B cell (primary cell): ENCODE data around the gene HOXA4. TPM values are rescaled to one million over a fixed set of nuclear protein-coding genes. Genes with fewer than 3 reads are reported as not detected.

Experiments used
- ATAC-seq: fragments of 200-7000 bp; cut with Tn5 transposase; one replicate; pipeline ENCODE4 v1.10.0; 2021; ENCODE audit warnings: low read depth, mild to moderate bottlenecking, moderate number of reproducible peaks, moderate library complexity
- CTCF ChIA-PET: fragments of 350-600 bp; sonication (Branson Sonifier 250); formaldehyde crosslinking; loops from one replicate; lab custom pipeline; 2021; ENCODE audit warnings: antibody characterized with exemption, inconsistent platforms; lab: Charles Lee
- POLR2A ChIA-PET: fragments of 350-600 bp; sonication (Branson Sonifier 250); formaldehyde crosslinking; loops from one replicate; lab custom pipeline; 2021; ENCODE audit warnings: antibody characterized with exemption; lab: Charles Lee
- DNase-seq: peaks from one replicate; pipeline ENCODE4 v3.0.0; 2013
- H2AFZ ChIP-seq: 2 replicates; pipeline ENCODE4 v1.6.1; 2012; ENCODE audit warnings: mild to moderate bottlenecking, low read depth, low read length; ENCODE audit not compliant: insufficient read depth, poor library complexity, severe bottlenecking
- H3K27ac ChIP-seq, 2 donors: 1 replicate in 1 of 2; 2 replicates in 1 of 2; pipeline ENCODE4 v1.5.1; 2012 to 2013; ENCODE audit warnings: low read length in 2 of 2, mild to moderate bottlenecking in 2 of 2, moderate library complexity in 1 of 2
- H3K27me3 ChIP-seq, 4 experiments: fragments of 200-600 bp in 1 of 4; sonication (generic) in 1 of 4; replicated peaks in 1 of 4; 1 replicate in 2 of 4; 2 replicates in 2 of 4; pipeline versions ENCODE4 v1.6.1 to v1.7.0; 2013 to 2016; ENCODE audit warnings: low read length in 3 of 4, mild to moderate bottlenecking in 2 of 4, mixed read lengths in 1 of 4, moderate library complexity in 1 of 4; ENCODE audit not compliant: insufficient read depth in 4 of 4, control insufficient read depth in 3 of 4; ENCODE audit errors: control extremely low read depth in 1 of 4
- H3K36me3 ChIP-seq, 2 experiments: replicated peaks in 1 of 2; 1 replicate in 1 of 2; 2 replicates in 1 of 2; pipeline versions ENCODE4 v1.6.1 to v1.7.1; 2013; ENCODE audit warnings: low read length in 1 of 2; ENCODE audit not compliant: insufficient read depth in 2 of 2, control insufficient read depth in 1 of 2; ENCODE audit errors: control extremely low read depth in 1 of 2, extremely low read depth in 1 of 2
- H3K4me1 ChIP-seq, 2 donors: fragments of 200-600 bp in 1 of 2; sonication (generic) in 1 of 2; 1 replicate in 1 of 2; 2 replicates in 1 of 2; pipeline versions ENCODE4 v1.5.1 to v1.6.1; 2013 to 2017; ENCODE audit warnings: low read length in 2 of 2; ENCODE audit not compliant: control insufficient read depth in 2 of 2, insufficient read depth in 2 of 2
- H3K4me2 ChIP-seq: replicated peaks from 2 replicates; pipeline ENCODE3; 2012; ENCODE audit warnings: mild to moderate bottlenecking, low read depth, low read length; ENCODE audit not compliant: poor library complexity, severe bottlenecking
- H3K4me3 ChIP-seq, 5 experiments: fragments of 200-600 bp in 1 of 5; sonication (generic) in 1 of 5; 1 replicate in 3 of 5; 2 replicates in 2 of 5; pipeline versions ENCODE4 v1.5.1 to v1.7.0; 2011 to 2016; ENCODE audit warnings: low read length in 4 of 5, mild to moderate bottlenecking in 4 of 5, low read depth in 2 of 5, control low read depth in 1 of 5, moderate library complexity in 1 of 5; ENCODE audit not compliant: insufficient read depth in 1 of 5; ENCODE audit errors: control extremely low read depth in 1 of 5, extremely low read depth in 1 of 5
- H3K79me2 ChIP-seq: fragments of 200-600 bp; sonication (generic); one replicate; pipeline ENCODE4 v1.6.0; 2016; ENCODE audit warnings: low read length; ENCODE audit not compliant: control insufficient read depth, insufficient read depth
- H3K9ac ChIP-seq: fragments of 200-600 bp; sonication (generic); 2 replicates; pipeline ENCODE4 v1.6.1; 2017; ENCODE audit warnings: mild to moderate bottlenecking, low read length, moderate library complexity
- H3K9me3 ChIP-seq, 3 donors: one replicate each; pipeline versions ENCODE4 v1.6.1 to v1.7.1; 2013; ENCODE audit warnings: low read length in 2 of 3; ENCODE audit not compliant: control insufficient read depth in 2 of 3, insufficient read depth in 1 of 3; ENCODE audit errors: control extremely low read depth in 1 of 3
- H4K20me1 ChIP-seq: 2 replicates; pipeline ENCODE4 v1.6.0; 2012; ENCODE audit warnings: mild to moderate bottlenecking, low read length; ENCODE audit not compliant: insufficient read depth, control insufficient read depth, poor library complexity, severe bottlenecking
- H3K27ac Mint-ChIP-seq: one replicate; pipeline ENCODE4 v1.8.0; 2021; ENCODE audit warnings: mixed read lengths
- H3K27me3 Mint-ChIP-seq: one replicate; pipeline ENCODE4 v1.8.0; 2021; ENCODE audit warnings: mixed read lengths
- H3K4me1 Mint-ChIP-seq: one replicate; pipeline ENCODE4 v1.8.0; 2021; ENCODE audit warnings: mixed read lengths
- H3K4me3 Mint-ChIP-seq: one replicate; pipeline ENCODE4 v1.8.0; 2021; ENCODE audit warnings: mixed read lengths
- H3K9me3 Mint-ChIP-seq: one replicate; pipeline ENCODE4 v1.8.0; 2022; ENCODE audit warnings: mixed read lengths; ENCODE audit not compliant: insufficient read depth
- EZH2 ChIP-seq: IDR thresholded peaks from 2 replicates; pipeline ENCODE4 v1.6.1; 2012; ENCODE audit warnings: borderline replicate concordance, low read depth, mild to moderate bottlenecking, moderate library complexity, low read length; ENCODE audit not compliant: insufficient read depth, poor library complexity, severe bottlenecking
- WGBS: methylation state at CpG from one replicate; pipeline ENCODE4 v1.1.5; 2013; ENCODE audit warnings: missing lambda C conversion rate; ENCODE audit not compliant: insufficient coverage; 5-methylcytosine and 5-hydroxymethylcytosine counted together
- intact Hi-C: fragments of 100-400 bp; cut with micrococcal nuclease; formaldehyde crosslinking; loops from one replicate; pipeline ENCODE4 v1.10.0; 2022
- polyA plus RNA-seq: library from polyadenylated mRNA; depleted of rRNA; stranded (reverse); fragments of >200 nt; gene quantifications from 2 replicates; pipeline ENCODE4 v1.2.3, GENCODE V29; 2012
- total RNA-seq, 2 donors: library from RNA; stranded (reverse); fragments of 120-200 nt in 1 of 2; gene quantifications; 1 replicate in 1 of 2; 2 replicates in 1 of 2; pipeline versions ENCODE4 v1.2.3 to v1.2.4, GENCODE V29; 2013 to 2022
- TF ChIP-seq, protein P1 (sequence below): fragments of 200-600 bp; IDR thresholded peaks from one replicate; pipeline ENCODE4 v1.8.0; 2022; ENCODE audit warnings: antibody characterized with exemption, mild to moderate bottlenecking

Gene HOXA4
- total and polyA plus RNA-seq, 2 donors (not counting 1 experiment from before 2014, with no cell fraction given), result 0.30 TPM; not detected in 1

GRCh38 chr7:27150568-27151340, 20.2 kb upstream of the HOXA4 start:
- DNase-seq (peak; percentile 86), ATAC-seq (peak; percentile 86)
- peaks cover 10% of the 10 kb centered on the region for H4K20me1 ChIP-seq
- ChIA-PET POLR2A (interaction anchor here (0.5 to 1.0 kb wide), 2 partner anchors 23 to 956 kb away, joined by 3 read pairs; no protein-coding TSS in a partner anchor), CTCF (interaction anchor here (0.6 to 6.9 kb wide), 19 partner anchors 8 to 1299 kb away, joined by 3 to 52 read pairs (median 3); no protein-coding TSS in a partner anchor)
- H3K79me2 ChIP-seq, result no peaks in the 10 kb centered on the region
- peak overlapping the region; percentile 30 for H3K9ac ChIP-seq
- peak overlapping the region; percentile 50 for H2AFZ ChIP-seq
- intact Hi-C loops, result loop anchor here (1.0 to 5.0 kb wide), 3 partner anchors 37 to 770 kb away; partner anchors contain the start of gene HOXA11
- Mint-ChIP-seq H3K4me1 (peaks cover 43% of the 10 kb centered on the region), H3K27ac (peak overlapping the region; percentile 73), H3K27me3 (peaks cover 74% of the 10 kb centered on the region), H3K4me3 (peak overlapping the region; percentile 83), H3K9me3 (no peaks in the 10 kb centered on the region)
- H3K36me3 ChIP-seq, result no peaks in the 10 kb centered on the region
- H3K4me3 ChIP-seq, result peak overlapping the region; percentile 26 to 48 (median 34)
- peak overlapping the region; percentile 79 for H3K4me2 ChIP-seq
- no peak overlapping the region for H3K27ac ChIP-seq
- peaks cover 0 to 84% (median 11%) of the 10 kb centered on the region in 3 donors for H3K9me3 ChIP-seq
- TF ChIP-seq, protein P1, sequence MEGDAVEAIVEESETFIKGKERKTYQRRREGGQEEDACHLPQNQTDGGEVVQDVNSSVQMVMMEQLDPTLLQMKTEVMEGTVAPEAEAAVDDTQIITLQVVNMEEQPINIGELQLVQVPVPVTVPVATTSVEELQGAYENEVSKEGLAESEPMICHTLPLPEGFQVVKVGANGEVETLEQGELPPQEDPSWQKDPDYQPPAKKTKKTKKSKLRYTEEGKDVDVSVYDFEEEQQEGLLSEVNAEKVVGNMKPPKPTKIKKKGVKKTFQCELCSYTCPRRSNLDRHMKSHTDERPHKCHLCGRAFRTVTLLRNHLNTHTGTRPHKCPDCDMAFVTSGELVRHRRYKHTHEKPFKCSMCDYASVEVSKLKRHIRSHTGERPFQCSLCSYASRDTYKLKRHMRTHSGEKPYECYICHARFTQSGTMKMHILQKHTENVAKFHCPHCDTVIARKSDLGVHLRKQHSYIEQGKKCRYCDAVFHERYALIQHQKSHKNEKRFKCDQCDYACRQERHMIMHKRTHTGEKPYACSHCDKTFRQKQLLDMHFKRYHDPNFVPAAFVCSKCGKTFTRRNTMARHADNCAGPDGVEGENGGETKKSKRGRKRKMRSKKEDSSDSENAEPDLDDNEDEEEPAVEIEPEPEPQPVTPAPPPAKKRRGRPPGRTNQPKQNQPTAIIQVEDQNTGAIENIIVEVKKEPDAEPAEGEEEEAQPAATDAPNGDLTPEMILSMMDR, result peak; percentile 88
- peak; percentile 35 for TF ChIP-seq EZH2
- peaks cover 62 to 71% of the 10 kb centered on the region in 2 donors for H3K4me1 ChIP-seq
- H3K27me3 ChIP-seq, result peaks cover 0 to 99% (median 85%) of the 10 kb centered on the region in 4 experiments
- WGBS, result under 1% methylated on average over 58 of the region's 58 CpGs
